Hepatocyte (in vitro differentiated cells): ENCODE data around the gene HADH.

Source experiments
- CTCF ChIP-seq: fragments of 200-600 bp; sonication (generic); IDR thresholded peaks from 2 replicates; pipeline ENCODE4 v1.5.1; 2016; ENCODE audit warnings: antibody characterized with exemption, mild to moderate bottlenecking; ENCODE audit not compliant: poor library complexity
- EZH2 ChIP-seq: fragments of 200-600 bp; sonication (generic); IDR thresholded peaks from 2 replicates; pipeline ENCODE4 v1.6.1; 2016; ENCODE audit warnings: antibody characterized with exemption, mild to moderate bottlenecking, borderline replicate concordance

GRCh38 chr4:108013327-108013726 lies 23.6 kb downstream of the HADH start:
- TF ChIP-seq CTCF (no peak), EZH2 (no peak)
